ENCODE data around the gene RNF220.

The RNF220 gene

GRCh38 chr1:44405031-44405797 lies at the start of gene RNF220:
RNF220 (plus strand) TSS chr1:44405255.
- no peak for DNase-seq

- no peak for DNase-seq
Observed at GRCh38 chr1:44355582-44356305, 49.3 kb upstream of the RNF220 start.

GRCh38 chr1:44357710-44358109 lies 47.3 kb upstream of the RNF220 start:
- DNase-seq: no peak

- DNase-seq: no peak
Observed at GRCh38 chr1:44359234-44359935, 45.7 kb upstream of the RNF220 start.

- no peak for DNase-seq
Observed at GRCh38 chr1:44361478-44361877, 43.6 kb upstream of the RNF220 start.

GRCh38 chr1:44366371-44366975 lies 38.6 kb upstream of the RNF220 start:
- no peak for DNase-seq

- no peak for DNase-seq
Observed at GRCh38 chr1:44367944-44368343, 37.1 kb upstream of the RNF220 start.

GRCh38 chr1:44368471-44369151 lies 36.4 kb upstream of the RNF220 start:
- DNase-seq: no peak

GRCh38 chr1:44371206-44371605 lies 33.8 kb upstream of the RNF220 start:
- DNase-seq: no peak

- DNase-seq: no peak
Observed at GRCh38 chr1:44375547-44375946, 29.5 kb upstream of the RNF220 start.

GRCh38 chr1:44377925-44378784 lies 26.9 kb upstream of the RNF220 start:
- DNase-seq: no peak

GRCh38 chr1:44380666-44381177 lies 24.3 kb upstream of the RNF220 start:
- no peak for DNase-seq

- DNase-seq: no peak
Observed at GRCh38 chr1:44388551-44388950, 16.5 kb upstream of the RNF220 start.

GRCh38 chr1:44389437-44389836 lies 15.6 kb upstream of the RNF220 start:
- no peak for DNase-seq

GRCh38 chr1:44390277-44390676 lies 14.8 kb upstream of the RNF220 start:
- DNase-seq: no peak

GRCh38 chr1:44401256-44402228 lies 3.5 kb upstream of the RNF220 start:
- DNase-seq: no peak

- DNase-seq: no peak
Observed at GRCh38 chr1:44405798-44406736, 1.0 kb downstream of the RNF220 start.

GRCh38 chr1:44406737-44407429 lies 1.8 kb downstream of the RNF220 start:
- no peak for DNase-seq

All from cerebellar nuclear complex (tissue), 1 donor.